NB4 (cell line): ENCODE measurements around the gene HCRTR1.

Experiments
- CTCF ChIP-seq: IDR thresholded peaks from one replicate; pipeline ENCODE4 v1.5.1; 2012; ENCODE audit warnings: low read depth, low read length
- MAX ChIP-seq: IDR thresholded peaks from 2 replicates; pipeline ENCODE4 v1.6.1; 2011; ENCODE audit warnings: low read depth, low read length
- MYC ChIP-seq: IDR thresholded peaks from 2 replicates; pipeline ENCODE4 v1.6.1; 2011; ENCODE audit warnings: low read depth, low read length
- POLR2A ChIP-seq: IDR thresholded peaks from 2 replicates; pipeline ENCODE4 v1.6.1; 2011; ENCODE audit warnings: mild to moderate bottlenecking; ENCODE audit not compliant: insufficient read length; ENCODE audit errors: extremely low read depth

DNA sequence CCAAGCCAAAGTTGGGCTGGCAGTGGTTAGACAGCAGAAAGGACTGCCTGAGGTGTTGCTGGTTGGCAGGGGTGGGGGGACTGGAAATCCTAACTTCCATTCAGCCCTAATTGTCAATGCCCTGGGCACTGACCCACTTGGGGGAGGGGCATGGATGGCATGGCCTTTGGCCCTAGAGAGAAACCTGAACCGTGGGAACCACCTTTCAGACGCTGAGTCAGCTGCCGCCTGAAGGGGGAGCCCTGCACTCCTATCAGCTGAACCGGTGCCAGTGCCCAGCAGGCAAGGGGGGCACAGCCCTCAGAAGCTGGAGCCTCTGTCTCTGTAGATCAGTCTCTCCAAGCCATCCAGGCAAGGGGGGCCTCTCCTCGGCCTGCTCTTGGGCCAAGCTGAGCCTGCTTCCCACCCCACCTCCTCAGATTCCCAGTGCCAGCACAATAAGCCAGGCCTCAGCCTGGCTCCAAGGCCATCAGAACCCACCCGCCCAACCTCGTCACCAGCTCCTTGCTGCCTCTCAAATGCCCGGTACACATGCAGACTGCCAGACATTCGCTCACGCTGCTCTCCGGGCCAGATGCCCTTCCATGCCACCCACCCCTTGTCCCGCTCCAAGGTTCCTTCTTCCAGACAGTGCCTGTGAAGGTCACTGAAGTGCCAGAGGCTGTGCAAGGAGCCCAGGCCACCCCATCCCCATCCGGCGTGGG lies 29.6 kb upstream of the HCRTR1 start:
- TF ChIP-seq CTCF (peak; percentile 86), POLR2A (no peak), MYC (no peak), MAX (no peak)
